ENCODE data around the gene C6orf163.

GRCh38 chr6:87344731-87345130 lies at the start of gene C6orf163:
- TF ChIP-seq CTCF (IDR thresholded peaks at IDR 0.05), result no peak
- TF ChIP-seq EP300 (IDR thresholded peaks at IDR 0.05), result no peak

Measured in tibial nerve (tissue), 4 donors.